Activated naive CD4-positive, alpha-beta T cell treated with anti-CD3 and anti-CD28 coated beads for 36 hours (primary cell): Measurements from ENCODE around the gene CYS1. TPM values are rescaled to one million over a fixed set of nuclear protein-coding genes. Genes with fewer than 3 reads are reported as not detected.
"Not testable (repeated sequence)": the region's sequence is repeated elsewhere in the genome, so short reads cannot be mapped to it uniquely, and the experiment has no call there.

Experiments
- CTCF ChIA-PET: fragments of 350-600 bp; sonication (Branson Sonifier 250); formaldehyde crosslinking; loops from one replicate; lab custom pipeline; 2021; ENCODE audit warnings: antibody characterized with exemption; lab: Charles Lee
- DNase-seq: peaks from one replicate; pipeline ENCODE4 v3.0.0-alpha.2; 2020
- H3K27ac Mint-ChIP-seq: one replicate; pipeline ENCODE4 v1.8.0; 2021; ENCODE audit warnings: mild to moderate bottlenecking, mixed read lengths
- H3K27me3 Mint-ChIP-seq: one replicate; pipeline ENCODE4 v1.8.0; 2021; ENCODE audit warnings: low read depth, mixed read lengths
- H3K36me3 Mint-ChIP-seq: one replicate; pipeline ENCODE4 v1.8.0; 2021; ENCODE audit warnings: low read depth, mixed read lengths
- H3K4me1 Mint-ChIP-seq: one replicate; pipeline ENCODE4 v1.8.0; 2021; ENCODE audit warnings: low read depth, mixed read lengths
- H3K4me3 Mint-ChIP-seq: one replicate; pipeline ENCODE4 v1.8.0; 2021; ENCODE audit warnings: mild to moderate bottlenecking, moderate library complexity, mixed read lengths
- H3K9me3 Mint-ChIP-seq: one replicate; pipeline ENCODE4 v1.8.0; 2021; ENCODE audit warnings: mixed read lengths
- intact Hi-C: fragments of 100-400 bp; cut with micrococcal nuclease; formaldehyde crosslinking; loops from one replicate; pipeline ENCODE4 v1.15.1; 2023
- total RNA-seq, 2 experiments: library from RNA; stranded (reverse); gene quantifications; one replicate each; pipeline ENCODE4 v1.2.3, GENCODE V29; 2021

Gene CYS1
- total RNA-seq, 2 experiments from 2014 or later: not detected

GRCh38 chr2:10119601-10120157 is 39.5 kb upstream of the CYS1 start:
- DNase-seq: no peak
- H3K27me3 Mint-ChIP-seq: no peaks in the 10 kb centered on the region
- H3K9me3 Mint-ChIP-seq: no peaks in the 10 kb centered on the region
- peaks cover 9% of the 10 kb centered on the region for H3K4me1 Mint-ChIP-seq
- intact Hi-C loops: loop anchor here (1.0 to 10.0 kb wide), 14 partner anchors 39 to 1628 kb away; partner anchors contain the start of genes CYS1, GRHL1, ID2 and LPIN1
- CTCF ChIA-PET: interaction anchor here (0.6 to 5.6 kb wide), 6 partner anchors 22 to 504 kb away, joined by 3 to 33 read pairs (median 3); no protein-coding TSS in a partner anchor
- peak overlapping the region; percentile 99 for H3K4me3 Mint-ChIP-seq
- peak overlapping the region; percentile 99 for H3K27ac Mint-ChIP-seq
- H3K36me3 Mint-ChIP-seq: peaks cover 38% of the 10 kb centered on the region

GRCh38 chr2:10119027-10119325 is 38.8 kb upstream of the CYS1 start:
- intact Hi-C loops: no loop called here
- Mint-ChIP-seq H3K4me1 (peaks cover 5% of the 10 kb centered on the region), H3K36me3 (peaks cover 31% of the 10 kb centered on the region), H3K4me3 (peak overlapping the region; percentile 6), H3K27ac (no peak overlapping the region), H3K9me3 (no peaks in the 10 kb centered on the region), H3K27me3 (no peaks in the 10 kb centered on the region)
- CTCF ChIA-PET: interaction anchor here (0.9 to 5.6 kb wide), 3 partner anchors 46 to 316 kb away, joined by 3 to 33 read pairs (median 7); no protein-coding TSS in a partner anchor
- DNase-seq: no peak

GRCh38 chr2:10109311-10109710 is 29.1 kb upstream of the CYS1 start:
- Mint-ChIP-seq H3K27ac (no peak overlapping the region), H3K9me3 (peaks cover 7% of the 10 kb centered on the region), H3K36me3 (no peaks in the 10 kb centered on the region), H3K4me1 (no peaks in the 10 kb centered on the region), H3K4me3 (no peak overlapping the region), H3K27me3 (no peaks in the 10 kb centered on the region)
- no peak for DNase-seq
- intact Hi-C loops: no loop called here
- CTCF ChIA-PET: interaction anchor here (1.1 to 2.2 kb wide), 2 partner anchors 12 to 36 kb away, joined by 3 to 10 read pairs; no protein-coding TSS in a partner anchor

GRCh38 chr2:10104906-10105305 is 24.7 kb upstream of the CYS1 start:
- H3K4me3 Mint-ChIP-seq, DNase-seq, CTCF ChIA-PET, H3K27ac Mint-ChIP-seq, H3K36me3 Mint-ChIP-seq, H3K27me3 Mint-ChIP-seq, H3K4me1 Mint-ChIP-seq, intact Hi-C loops, H3K9me3 Mint-ChIP-seq: not testable (repeated sequence)

- Mint-ChIP-seq H3K9me3 (peaks cover 7% of the 10 kb centered on the region), H3K4me1 (no peaks in the 10 kb centered on the region), H3K36me3 (no peaks in the 10 kb centered on the region), H3K27me3 (no peaks in the 10 kb centered on the region), H3K27ac (no peak overlapping the region), H3K4me3 (no peak overlapping the region)
- CTCF ChIA-PET: interaction anchor here (2.7 kb wide), 1 partner anchor 30 kb away, joined by 11 read pairs; no protein-coding TSS in a partner anchor
- intact Hi-C loops: no loop called here
- DNase-seq: no peak
Observed at GRCh38 chr2:10103179-10103578, 23.0 kb upstream of the CYS1 start.

GRCh38 chr2:10101491-10101890 is 21.3 kb upstream of the CYS1 start:
- Mint-ChIP-seq H3K4me3 (no peak overlapping the region), H3K27me3 (peaks cover 4% of the 10 kb centered on the region), H3K36me3 (no peaks in the 10 kb centered on the region), H3K9me3 (no peaks in the 10 kb centered on the region), H3K4me1 (peaks cover 2% of the 10 kb centered on the region), H3K27ac (no peak overlapping the region)
- intact Hi-C loops: no loop called here
- DNase-seq: no peak
- CTCF ChIA-PET: interaction anchor here (0.6 to 2.7 kb wide), 3 partner anchors 28 to 59 kb away, joined by 4 to 11 read pairs (median 4); no protein-coding TSS in a partner anchor

GRCh38 chr2:10097352-10098148 is 17.3 kb upstream of the CYS1 start:
- H3K4me1 Mint-ChIP-seq: peaks cover 2% of the 10 kb centered on the region
- peaks cover 26% of the 10 kb centered on the region for H3K27me3 Mint-ChIP-seq
- H3K27ac Mint-ChIP-seq: no peak overlapping the region
- no peaks in the 10 kb centered on the region for H3K9me3 Mint-ChIP-seq
- intact Hi-C loops: loop anchor here (1.0 kb wide), 1 partner anchor 25 kb away; no protein-coding TSS in a partner anchor
- H3K36me3 Mint-ChIP-seq: no peaks in the 10 kb centered on the region
- no peak overlapping the region for H3K4me3 Mint-ChIP-seq
- CTCF ChIA-PET: interaction anchor here (0.6 to 6.3 kb wide), 18 partner anchors 10 to 338 kb away, joined by 3 to 117 read pairs (median 4); no protein-coding TSS in a partner anchor
- peak; percentile 41 for DNase-seq

GRCh38 chr2:10096641-10097040 is 16.4 kb upstream of the CYS1 start:
- Mint-ChIP-seq H3K4me1 (peaks cover 6% of the 10 kb centered on the region), H3K27me3 (peaks cover 35% of the 10 kb centered on the region), H3K9me3 (no peaks in the 10 kb centered on the region), H3K27ac (no peak overlapping the region), H3K36me3 (peaks cover 2% of the 10 kb centered on the region), H3K4me3 (no peak overlapping the region)
- intact Hi-C loops: loop anchor here (1.0 kb wide), 1 partner anchor 24 kb away; no protein-coding TSS in a partner anchor
- CTCF ChIA-PET: interaction anchor here (0.7 to 6.3 kb wide), 17 partner anchors 9 to 1763 kb away, joined by 3 to 117 read pairs (median 5); no protein-coding TSS in a partner anchor
- no peak for DNase-seq

GRCh38 chr2:10095175-10095574 is 15.0 kb upstream of the CYS1 start:
- no peaks in the 10 kb centered on the region for H3K9me3 Mint-ChIP-seq
- no peak overlapping the region for H3K27ac Mint-ChIP-seq
- no peak for DNase-seq
- no peak overlapping the region for H3K4me3 Mint-ChIP-seq
- CTCF ChIA-PET: interaction anchor here (1.2 to 6.3 kb wide), 3 partner anchors 10 to 111 kb away, joined by 4 to 117 read pairs (median 19); no protein-coding TSS in a partner anchor
- H3K36me3 Mint-ChIP-seq: peaks cover 2% of the 10 kb centered on the region
- peaks cover 10% of the 10 kb centered on the region for H3K4me1 Mint-ChIP-seq
- peaks cover 43% of the 10 kb centered on the region for H3K27me3 Mint-ChIP-seq
- intact Hi-C loops: no loop called here

GRCh38 chr2:10094271-10094814 is 14.1 kb upstream of the CYS1 start:
- H3K9me3 Mint-ChIP-seq: no peaks in the 10 kb centered on the region
- intact Hi-C loops: no loop called here

GRCh38 chr2:10091889-10092244 is 11.7 kb upstream of the CYS1 start:
- H3K36me3 Mint-ChIP-seq, DNase-seq, H3K27ac Mint-ChIP-seq, H3K4me1 Mint-ChIP-seq, H3K4me3 Mint-ChIP-seq, H3K9me3 Mint-ChIP-seq, intact Hi-C loops: not testable (repeated sequence)
- CTCF ChIA-PET: interaction anchor here (0.6 to 7.2 kb wide), 4 partner anchors 19 to 279 kb away, joined by 3 to 56 read pairs (median 5); no protein-coding TSS in a partner anchor
- peaks cover 58% of the 10 kb centered on the region for H3K27me3 Mint-ChIP-seq

More at GRCh38 chr2:10094271-10094814, 14.1 kb upstream of the CYS1 start:
- CTCF ChIA-PET: interaction anchor here (3.5 to 6.3 kb wide), 2 partner anchors 9 to 22 kb away, joined by 19 to 117 read pairs; no protein-coding TSS in a partner anchor
- Mint-ChIP-seq H3K36me3 (peaks cover 2% of the 10 kb centered on the region), H3K27ac (no peak overlapping the region), H3K4me3 (no peak overlapping the region), H3K4me1 (peaks cover 10% of the 10 kb centered on the region), H3K27me3 (peaks cover 51% of the 10 kb centered on the region)
- no peak for DNase-seq
